Measurements from ENCODE around the gene SEC62.
A peak's percentile ranks its signal among the peaks of the same experiment; 100 is the strongest.

Gene SEC62

GRCh38 chr3:169966951-169967915 is 626 bp downstream of the SEC62 start:
- no peak for DNase-seq

- DNase-seq = no peak
These were observed 1.7 kb downstream of the SEC62 start for GRCh38 chr3:169968224-169968885.

- DNase-seq = no peak
These were observed 2.8 kb downstream of the SEC62 start for GRCh38 chr3:169969174-169970095.

GRCh38 chr3:169970847-169971246 is 4.2 kb downstream of the SEC62 start:
- no peak for DNase-seq

- DNase-seq = no peak
These were observed 4.9 kb downstream of the SEC62 start for GRCh38 chr3:169971522-169971921.

GRCh38 chr3:169980055-169980454 is 13.4 kb downstream of the SEC62 start:
- DNase-seq = no peak

- no peak for DNase-seq
These were observed 17.7 kb downstream of the SEC62 start for GRCh38 chr3:169984292-169984691.

- DNase-seq = no peak
These were observed 23.8 kb downstream of the SEC62 start for GRCh38 chr3:169990431-169990830.

GRCh38 chr3:169992156-169992555 is 25.5 kb downstream of the SEC62 start:
- no peak for DNase-seq

- DNase-seq = no peak
These were observed 26.2 kb downstream of the SEC62 start for GRCh38 chr3:169992781-169993180.

GRCh38 chr3:169993761-169994160 is 27.2 kb downstream of the SEC62 start:
- DNase-seq = no peak

- DNase-seq = no peak
These were observed 29.5 kb downstream of the SEC62 start for GRCh38 chr3:169996063-169996462.

GRCh38 chr3:169998668-169999131 is 32.1 kb downstream of the SEC62 start:
- no peak for DNase-seq

- DNase-seq = no peak
These were observed 32.8 kb downstream of the SEC62 start for GRCh38 chr3:169999433-169999832.

- no peak for DNase-seq
These were observed 33.4 kb downstream of the SEC62 start for GRCh38 chr3:170000051-170000450.

GRCh38 chr3:170002231-170002630 is 35.6 kb downstream of the SEC62 start:
- DNase-seq = no peak

- no peak for DNase-seq
These were observed 36.3 kb downstream of the SEC62 start for GRCh38 chr3:170002879-170003278.

GRCh38 chr3:170003881-170004356 is 37.3 kb downstream of the SEC62 start:
- no peak for DNase-seq

- DNase-seq = peak; percentile 47
These were observed 40.5 kb downstream of the SEC62 start for GRCh38 chr3:170007031-170007663.

- no peak for DNase-seq
These were observed 43.9 kb downstream of the SEC62 start for GRCh38 chr3:170010498-170010897.

- no peak for DNase-seq
These were observed 46.2 kb downstream of the SEC62 start for GRCh38 chr3:170012683-170013400.

Measured in femur (tissue), 1 donor.